BE2C (cell line): ENCODE results near the gene ULK2.

Experiments
- DNase-seq: peaks from one replicate; pipeline ENCODE4 v3.0.0-alpha.2; 2020
- H3K27me3 ChIP-seq: fragments of 250-450 bp; sonication (Bioruptor Pico); 2 replicates; pipeline ENCODE4 v1.5.1; 2020; ENCODE audit warnings: mild to moderate bottlenecking
- H3K36me3 ChIP-seq: fragments of 250-450 bp; sonication (Bioruptor Pico); 2 replicates; pipeline ENCODE4 v1.5.1; 2020; ENCODE audit warnings: mild to moderate bottlenecking
- H3K4me1 ChIP-seq: fragments of 250-450 bp; sonication (Bioruptor Pico); 2 replicates; pipeline ENCODE4 v1.5.1; 2020
- H3K4me3 ChIP-seq: 2 replicates; pipeline ENCODE4 v1.5.1; 2011; ENCODE audit warnings: low read depth, low read length
- H3K9me3 ChIP-seq: fragments of 250-450 bp; sonication (Bioruptor Pico); 2 replicates; pipeline ENCODE4 v1.5.1; 2020
- TF ChIP-seq, protein P1 (sequence below): IDR thresholded peaks from 2 replicates; pipeline ENCODE4 v1.5.1; 2012; ENCODE audit warnings: mild to moderate bottlenecking, low read depth, low read length

Gene ULK2

DNA sequence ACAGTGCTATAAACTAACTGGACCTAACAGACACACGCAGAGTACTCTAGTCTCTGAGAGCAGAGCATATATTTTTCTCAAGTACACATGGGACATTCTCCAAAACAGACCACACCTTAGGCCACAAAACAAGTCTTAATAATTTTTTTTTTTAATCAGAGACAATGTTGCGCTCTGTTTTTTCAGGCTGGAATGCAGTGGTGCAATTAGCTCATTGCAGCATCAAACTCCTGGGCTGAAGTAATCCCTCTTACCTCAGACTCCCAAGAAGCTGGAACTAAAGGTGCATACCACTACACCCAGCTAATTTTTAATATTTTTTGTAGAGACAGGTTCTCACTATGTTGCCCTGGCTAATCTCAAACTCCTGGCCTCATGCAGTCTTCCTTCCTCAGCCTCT is 37.7 kb downstream of the ULK2 start:
- Histone ChIP-seq H3K4me3 (no peak overlapping the region), H3K9me3 (no peaks in the 10 kb centered on the region), H3K27me3 (no peaks in the 10 kb centered on the region), H3K4me1 (no peaks in the 10 kb centered on the region), H3K36me3 (no peaks in the 10 kb centered on the region)
- TF ChIP-seq, protein P1, sequence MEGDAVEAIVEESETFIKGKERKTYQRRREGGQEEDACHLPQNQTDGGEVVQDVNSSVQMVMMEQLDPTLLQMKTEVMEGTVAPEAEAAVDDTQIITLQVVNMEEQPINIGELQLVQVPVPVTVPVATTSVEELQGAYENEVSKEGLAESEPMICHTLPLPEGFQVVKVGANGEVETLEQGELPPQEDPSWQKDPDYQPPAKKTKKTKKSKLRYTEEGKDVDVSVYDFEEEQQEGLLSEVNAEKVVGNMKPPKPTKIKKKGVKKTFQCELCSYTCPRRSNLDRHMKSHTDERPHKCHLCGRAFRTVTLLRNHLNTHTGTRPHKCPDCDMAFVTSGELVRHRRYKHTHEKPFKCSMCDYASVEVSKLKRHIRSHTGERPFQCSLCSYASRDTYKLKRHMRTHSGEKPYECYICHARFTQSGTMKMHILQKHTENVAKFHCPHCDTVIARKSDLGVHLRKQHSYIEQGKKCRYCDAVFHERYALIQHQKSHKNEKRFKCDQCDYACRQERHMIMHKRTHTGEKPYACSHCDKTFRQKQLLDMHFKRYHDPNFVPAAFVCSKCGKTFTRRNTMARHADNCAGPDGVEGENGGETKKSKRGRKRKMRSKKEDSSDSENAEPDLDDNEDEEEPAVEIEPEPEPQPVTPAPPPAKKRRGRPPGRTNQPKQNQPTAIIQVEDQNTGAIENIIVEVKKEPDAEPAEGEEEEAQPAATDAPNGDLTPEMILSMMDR: no peak
- DNase-seq: no peak

GRCh38 chr17:19812407-19812806 is 55.3 kb downstream of the ULK2 start:
- no peaks in the 10 kb centered on the region for H3K27me3 ChIP-seq
- no peaks in the 10 kb centered on the region for H3K36me3 ChIP-seq
- no peaks in the 10 kb centered on the region for H3K4me1 ChIP-seq
- no peaks in the 10 kb centered on the region for H3K9me3 ChIP-seq
- no peak for DNase-seq
- TF ChIP-seq, protein P1: peak; percentile 39
- H3K4me3 ChIP-seq: no peak overlapping the region

GRCh38 chr17:19805006-19805405 is 62.7 kb downstream of the ULK2 start:
- H3K4me1 ChIP-seq: no peaks in the 10 kb centered on the region
- no peaks in the 10 kb centered on the region for H3K36me3 ChIP-seq
- no peak overlapping the region for H3K4me3 ChIP-seq
- no peak for DNase-seq
- no peaks in the 10 kb centered on the region for H3K9me3 ChIP-seq
- TF ChIP-seq, protein P1: no peak
- no peaks in the 10 kb centered on the region for H3K27me3 ChIP-seq

DNA sequence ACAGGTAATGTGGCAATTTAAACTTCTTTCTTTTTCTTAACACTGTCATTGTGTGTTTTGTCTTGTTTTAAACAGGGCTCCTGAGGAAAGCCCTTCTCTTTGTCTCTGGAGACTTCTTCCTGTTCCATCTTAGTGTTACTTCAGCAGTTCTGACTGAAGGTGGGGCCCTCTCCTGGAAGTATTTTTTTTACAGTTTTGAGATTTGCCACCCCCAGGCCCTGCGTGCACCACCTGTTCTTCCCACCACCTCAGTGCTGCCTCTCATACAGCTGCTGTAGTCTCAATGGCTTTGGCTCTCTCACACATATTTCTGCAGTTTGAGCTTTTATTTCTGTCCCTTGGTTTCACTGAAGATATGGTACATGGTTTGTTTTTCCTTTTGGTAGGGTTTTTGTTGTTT is 67.2 kb downstream of the ULK2 start:
- TF ChIP-seq, protein P1: no peak
- Histone ChIP-seq H3K9me3 (no peaks in the 10 kb centered on the region), H3K27me3 (no peaks in the 10 kb centered on the region), H3K4me1 (no peaks in the 10 kb centered on the region), H3K4me3 (no peak overlapping the region), H3K36me3 (no peaks in the 10 kb centered on the region)
- no peak for DNase-seq

DNA sequence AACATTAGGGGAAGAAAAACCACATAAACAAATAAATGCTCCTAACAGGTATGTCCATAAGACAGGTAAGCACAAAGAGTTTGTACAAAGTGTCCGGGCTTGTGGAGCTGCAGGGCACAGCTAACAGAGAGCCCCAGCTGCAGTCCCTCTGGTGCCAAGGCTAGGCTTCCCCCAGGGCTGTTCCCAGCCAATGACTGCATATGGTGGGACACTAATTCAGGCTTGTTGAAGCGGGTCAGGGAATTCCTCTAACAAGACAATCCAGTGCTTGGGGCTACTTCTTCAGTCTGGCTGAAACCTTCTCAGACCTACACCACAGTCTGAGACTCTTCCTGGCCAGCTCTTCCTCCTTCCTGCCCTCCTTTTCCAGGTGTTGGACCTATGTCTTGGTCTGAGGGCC is 67.9 kb downstream of the ULK2 start:
- no peak for DNase-seq
- Histone ChIP-seq H3K36me3 (no peaks in the 10 kb centered on the region), H3K4me3 (no peak overlapping the region), H3K4me1 (no peaks in the 10 kb centered on the region), H3K9me3 (no peaks in the 10 kb centered on the region), H3K27me3 (no peaks in the 10 kb centered on the region)
- TF ChIP-seq, protein P1: no peak

GRCh38 chr17:19796457-19796856 is 71.3 kb downstream of the ULK2 start:
- Histone ChIP-seq H3K36me3 (no peaks in the 10 kb centered on the region), H3K4me3 (no peak overlapping the region), H3K9me3 (no peaks in the 10 kb centered on the region), H3K4me1 (no peaks in the 10 kb centered on the region), H3K27me3 (no peaks in the 10 kb centered on the region)
- no peak for DNase-seq
- TF ChIP-seq, protein P1: no peak
